Body of pancreas (tissue), 4 donors: ENCODE results near the gene BCAP29. TPM values are rescaled to one million over a fixed set of nuclear protein-coding genes. Genes with fewer than 3 reads are reported as not detected.

Source experiments
- ATAC-seq: fragments of 150-250 bp; one replicate; pipeline ENCODE4 v1.9.1; 2016
- DNase-seq, 4 donors: peaks; one replicate each; pipeline ENCODE4 v3.0.0-alpha.2; 2019
- H3K27ac ChIP-seq, 4 donors: fragments of 200-600 bp; sonication (generic); 1 replicate in 3 of 4; 2 replicates in 1 of 4; pipeline versions ENCODE4 v1.5.1 to v1.6.1; 2016 to 2019; ENCODE audit warnings: mild to moderate bottlenecking in 1 of 4, mixed read lengths in 1 of 4, moderate library complexity in 1 of 4
- H3K27me3 ChIP-seq, 2 donors: fragments of 200-600 bp; sonication (generic); one replicate each; pipeline ENCODE4 v1.6.0; 2016; ENCODE audit warnings: mild to moderate bottlenecking in 1 of 2
- H3K36me3 ChIP-seq, 2 donors: fragments of 200-600 bp; sonication (generic); replicated peaks in 1 of 2; 2 replicates each; pipeline ENCODE4 v1.5.1; 2016; ENCODE audit warnings: low read depth in 2 of 2; ENCODE audit not compliant: insufficient read depth in 1 of 2
- H3K4me1 ChIP-seq: fragments of 200-600 bp; sonication (generic); one replicate; pipeline ENCODE4 v1.6.0; 2016
- H3K4me3 ChIP-seq, 2 donors: fragments of 200-600 bp; sonication (generic); 1 replicate in 1 of 2; 2 replicates in 1 of 2; pipeline ENCODE4 v1.5.1; 2016 to 2019
- H3K9me3 ChIP-seq, 3 donors: fragments of 200-600 bp; sonication (generic); 1 replicate in 2 of 3; 2 replicates in 1 of 3; pipeline ENCODE4 v1.5.1; 2016
- POLR2A ChIP-seq, 3 donors: fragments of 450-650 bp; IDR thresholded peaks; one replicate each; pipeline ENCODE4 v1.6.1; 2016; ENCODE audit warnings: antibody characterized with exemption in 3 of 3, mild to moderate bottlenecking in 2 of 3
- WGBS, 2 donors: methylation state at CpG; one replicate each; pipeline ENCODE4 v1.1.5; 2017; 5-methylcytosine and 5-hydroxymethylcytosine counted together
- intact Hi-C: fragments of 100-400 bp; cut with DNase I; formaldehyde crosslinking; loops from one replicate; pipeline ENCODE4 v1.15.1; 2023
- total RNA-seq, 2 donors: library from RNA; depleted of rRNA; stranded (reverse); fragments of >200 nt; gene quantifications; one replicate each; pipeline ENCODE4 v1.1.0, GENCODE V29; 2016
- TF ChIP-seq, protein P1 (sequence below), 7 experiments: fragments of 450-650 bp in 4 of 7; fragments of 200-600 bp in 3 of 7; sonication (generic) in 3 of 7; IDR thresholded peaks; one replicate each; pipeline ENCODE4 v1.5.1; 2016 to 2019; ENCODE audit warnings: antibody characterized with exemption in 7 of 7

BCAP29 gene
- total RNA-seq, 2 donors from 2014 or later, result 20.8 to 37.9 TPM

DNA sequence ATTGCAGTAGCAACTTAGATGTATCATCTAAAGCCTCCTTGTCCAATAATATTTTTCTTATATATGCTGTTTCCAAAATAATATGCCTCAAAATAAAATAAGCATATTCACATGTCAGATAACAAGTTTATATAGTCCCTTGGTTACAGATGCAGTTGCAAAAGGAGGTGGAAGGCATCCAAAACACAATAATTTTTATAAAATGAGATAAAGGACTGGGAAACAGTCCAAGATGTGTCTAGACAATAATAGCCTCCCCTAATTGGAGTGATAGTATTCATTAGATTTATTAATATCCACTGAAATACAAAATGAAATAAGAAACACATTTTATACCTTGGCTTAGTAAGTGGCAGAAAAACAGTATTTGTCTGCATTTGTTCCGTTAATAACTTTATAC, 30.3 kb downstream of the BCAP29 start:
- no peak for DNase-seq

GRCh38 chr7:107613439-107613838, 33.4 kb downstream of the BCAP29 start:
- TF ChIP-seq, protein P1, sequence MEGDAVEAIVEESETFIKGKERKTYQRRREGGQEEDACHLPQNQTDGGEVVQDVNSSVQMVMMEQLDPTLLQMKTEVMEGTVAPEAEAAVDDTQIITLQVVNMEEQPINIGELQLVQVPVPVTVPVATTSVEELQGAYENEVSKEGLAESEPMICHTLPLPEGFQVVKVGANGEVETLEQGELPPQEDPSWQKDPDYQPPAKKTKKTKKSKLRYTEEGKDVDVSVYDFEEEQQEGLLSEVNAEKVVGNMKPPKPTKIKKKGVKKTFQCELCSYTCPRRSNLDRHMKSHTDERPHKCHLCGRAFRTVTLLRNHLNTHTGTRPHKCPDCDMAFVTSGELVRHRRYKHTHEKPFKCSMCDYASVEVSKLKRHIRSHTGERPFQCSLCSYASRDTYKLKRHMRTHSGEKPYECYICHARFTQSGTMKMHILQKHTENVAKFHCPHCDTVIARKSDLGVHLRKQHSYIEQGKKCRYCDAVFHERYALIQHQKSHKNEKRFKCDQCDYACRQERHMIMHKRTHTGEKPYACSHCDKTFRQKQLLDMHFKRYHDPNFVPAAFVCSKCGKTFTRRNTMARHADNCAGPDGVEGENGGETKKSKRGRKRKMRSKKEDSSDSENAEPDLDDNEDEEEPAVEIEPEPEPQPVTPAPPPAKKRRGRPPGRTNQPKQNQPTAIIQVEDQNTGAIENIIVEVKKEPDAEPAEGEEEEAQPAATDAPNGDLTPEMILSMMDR (IDR thresholded peaks at IDR 0.05), result no peak
- no peak for TF ChIP-seq POLR2A (IDR thresholded peaks at IDR 0.05)
- no peak for DNase-seq
- ATAC-seq, result no peak
- H3K4me1 ChIP-seq, result peaks cover 5% of the 10 kb centered on the region
- peaks cover 0 to 5% of the 10 kb centered on the region in 2 donors for H3K36me3 ChIP-seq
- WGBS, 2 donors, result 90 to 93% methylated on average over 1 of the region's 1 CpG
- intact Hi-C loops, result no loop called here
- no peaks in the 10 kb centered on the region for H3K9me3 ChIP-seq
- no peak overlapping the region for H3K4me3 ChIP-seq
- H3K27ac ChIP-seq, result no peak overlapping the region
- no peaks in the 10 kb centered on the region for H3K27me3 ChIP-seq

More for the DNA sequence above, 30.3 kb downstream of the BCAP29 start:
- H3K27ac ChIP-seq, result no peak overlapping the region
- H3K36me3 ChIP-seq, result peaks cover 0 to 5% of the 10 kb centered on the region in 2 donors
- H3K4me1 ChIP-seq, result peaks cover 5% of the 10 kb centered on the region
- 90 to 100% methylated on average over 1 of the region's 1 CpG for WGBS, 2 donors
- intact Hi-C loops, result no loop called here
- ATAC-seq, result no peak
- no peaks in the 10 kb centered on the region for H3K9me3 ChIP-seq
- H3K27me3 ChIP-seq, result no peaks in the 10 kb centered on the region
- TF ChIP-seq, protein P1 (IDR thresholded peaks at IDR 0.05), result no peak
- no peak for TF ChIP-seq POLR2A (IDR thresholded peaks at IDR 0.05)
- no peak overlapping the region for H3K4me3 ChIP-seq

GRCh38 chr7:107613948-107614347, 33.9 kb downstream of the BCAP29 start:
- ATAC-seq, result no peak
- Histone ChIP-seq H3K27me3 (no peaks in the 10 kb centered on the region), H3K4me1 (peaks cover 5% of the 10 kb centered on the region), H3K4me3 (no peak overlapping the region), H3K27ac (no peak overlapping the region), H3K9me3 (no peaks in the 10 kb centered on the region), H3K36me3 (peaks cover 0 to 5% of the 10 kb centered on the region in 2 donors)
- no peak for TF ChIP-seq POLR2A (IDR thresholded peaks at IDR 0.05)
- TF ChIP-seq, protein P1 (IDR thresholded peaks at IDR 0.05), result no peak
- intact Hi-C loops, result no loop called here
- no peak for DNase-seq

GRCh38 chr7:107614425-107614824, 34.4 kb downstream of the BCAP29 start:
- ATAC-seq (no peak), DNase-seq (no peak)
- Histone ChIP-seq H3K4me1 (peaks cover 5% of the 10 kb centered on the region), H3K4me3 (no peak overlapping the region), H3K36me3 (peaks cover 0 to 5% of the 10 kb centered on the region in 2 donors), H3K27ac (no peak overlapping the region), H3K9me3 (no peaks in the 10 kb centered on the region), H3K27me3 (no peaks in the 10 kb centered on the region)
- intact Hi-C loops, result no loop called here
- TF ChIP-seq, protein P1 (IDR thresholded peaks at IDR 0.05), result no peak
- no peak for TF ChIP-seq POLR2A (IDR thresholded peaks at IDR 0.05)

DNA sequence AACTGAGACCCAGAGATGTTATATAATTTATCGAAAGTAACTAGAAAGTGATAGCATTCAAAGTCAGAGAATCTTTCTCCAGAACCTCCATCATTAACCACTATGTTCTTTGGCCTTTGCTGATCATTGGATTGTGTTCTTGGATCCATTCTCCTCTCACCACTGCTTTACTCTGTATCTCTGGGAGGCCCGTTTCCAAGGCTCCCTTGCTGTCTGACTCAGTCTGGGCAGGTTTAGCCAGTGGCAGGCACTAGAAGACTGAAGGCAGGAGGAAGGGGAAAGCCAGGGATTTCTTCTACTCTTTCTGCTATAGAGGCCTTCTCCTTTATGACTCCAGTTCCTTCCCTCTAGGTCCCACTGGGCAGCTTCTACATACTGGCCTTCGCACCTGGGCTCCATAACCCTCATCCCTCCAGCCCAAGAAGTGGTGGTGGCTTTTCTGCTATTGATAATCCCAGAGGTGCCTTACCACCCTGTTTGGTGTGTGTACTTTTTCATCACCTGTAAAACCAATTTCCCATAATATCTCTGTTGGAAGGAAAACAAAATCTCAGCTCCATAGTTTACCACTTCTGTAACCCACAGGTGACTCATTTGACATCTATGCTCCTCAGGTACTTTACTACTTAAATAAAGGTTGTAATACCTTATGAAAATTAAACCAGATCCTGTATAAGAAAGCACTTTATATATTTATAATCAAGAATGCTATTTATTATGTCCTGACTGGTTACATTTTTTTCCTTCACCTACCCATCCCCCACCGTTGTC, 36.0 kb downstream of the BCAP29 start:
- DNase-seq, result no peak
- intact Hi-C loops, result no loop called here
- H3K27ac ChIP-seq, result no peak overlapping the region
- TF ChIP-seq POLR2A (IDR thresholded peaks at IDR 0.05), result no peak
- TF ChIP-seq, protein P1 (IDR thresholded peaks at IDR 0.05), result no peak
- no peak for ATAC-seq
- no peaks in the 10 kb centered on the region for H3K27me3 ChIP-seq
- peaks cover 5% of the 10 kb centered on the region for H3K4me1 ChIP-seq
- H3K4me3 ChIP-seq, result no peak overlapping the region
- H3K9me3 ChIP-seq, result no peaks in the 10 kb centered on the region
- H3K36me3 ChIP-seq, result peaks cover 0 to 5% of the 10 kb centered on the region in 2 donors
- WGBS, 2 donors, result 89 to 96% methylated on average over 4 of the region's 4 CpGs
